K562 (cell line): ENCODE measurements around the gene P4HB.

Experiments
- CREM ChIP-seq: IDR thresholded peaks from 2 replicates; pipeline ENCODE4 v1.6.1; 2014; ENCODE audit warnings: antibody characterized with exemption, low read depth
- HCFC1 ChIP-seq: IDR thresholded peaks from 2 replicates; pipeline ENCODE4 v1.6.1; 2012; ENCODE audit warnings: low read depth, low read length, improper control_type of control experiment
- HDGF ChIP-seq: fragments of 450-650 bp; IDR thresholded peaks from 2 replicates; pipeline ENCODE4 v1.6.1; 2016
- MAFG ChIP-seq: fragments of 450-650 bp; conservative IDR thresholded peaks from 2 replicates; pipeline ENCODE4 v1.6.1; 2016; ENCODE audit warnings: missing genetic modification characterization, missing compliant biosample characterization
- POLR2A ChIP-seq: fragments of 450-650 bp; conservative IDR thresholded peaks from 2 replicates; pipeline ENCODE4 v1.6.1; 2016
- POLR2G ChIP-seq: fragments of 200-400 bp; formaldehyde crosslinking; IDR thresholded peaks from 2 replicates; pipeline ENCODE4 v1.6.1; 2017; ENCODE audit warnings: low read depth, mild to moderate bottlenecking, antibody characterized with exemption, low read length, moderate library complexity
- ZSCAN29 ChIP-seq: fragments of 450-650 bp; IDR thresholded peaks from 2 replicates; pipeline ENCODE4 v1.6.1; 2017
- TF ChIP-seq, protein P1 (sequence below): fragments of 250-450 bp; sonication (Bioruptor Pico); IDR thresholded peaks from 2 replicates; pipeline ENCODE4 v1.5.0; 2020; ENCODE audit warnings: mild to moderate bottlenecking, borderline replicate concordance
- TF ChIP-seq, protein P2 (sequence below), 3 experiments: fragments of 200-800 bp in 1 of 3; fragments of 250-450 bp in 1 of 3; fragments of 450-650 bp in 1 of 3; sonication (Bioruptor Pico) in 1 of 3; sonication (Bioruptor generic) in 1 of 3; formaldehyde crosslinking in 1 of 3; IDR thresholded peaks; 2 replicates each; pipeline versions ENCODE4 v1.6.1 to v1.8.0; 2016 to 2022; ENCODE audit warnings: mild to moderate bottlenecking in 2 of 3, missing genetic modification characterization in 2 of 3, missing compliant biosample characterization in 1 of 3, moderate library complexity in 1 of 3
- TF ChIP-seq, protein P3 (sequence below): sonication (generic); formaldehyde crosslinking; IDR thresholded peaks from 2 replicates; pipeline ENCODE4 v1.8.0; 2023; ENCODE audit warnings: mild to moderate bottlenecking, missing genetic modification reagents

DNA sequence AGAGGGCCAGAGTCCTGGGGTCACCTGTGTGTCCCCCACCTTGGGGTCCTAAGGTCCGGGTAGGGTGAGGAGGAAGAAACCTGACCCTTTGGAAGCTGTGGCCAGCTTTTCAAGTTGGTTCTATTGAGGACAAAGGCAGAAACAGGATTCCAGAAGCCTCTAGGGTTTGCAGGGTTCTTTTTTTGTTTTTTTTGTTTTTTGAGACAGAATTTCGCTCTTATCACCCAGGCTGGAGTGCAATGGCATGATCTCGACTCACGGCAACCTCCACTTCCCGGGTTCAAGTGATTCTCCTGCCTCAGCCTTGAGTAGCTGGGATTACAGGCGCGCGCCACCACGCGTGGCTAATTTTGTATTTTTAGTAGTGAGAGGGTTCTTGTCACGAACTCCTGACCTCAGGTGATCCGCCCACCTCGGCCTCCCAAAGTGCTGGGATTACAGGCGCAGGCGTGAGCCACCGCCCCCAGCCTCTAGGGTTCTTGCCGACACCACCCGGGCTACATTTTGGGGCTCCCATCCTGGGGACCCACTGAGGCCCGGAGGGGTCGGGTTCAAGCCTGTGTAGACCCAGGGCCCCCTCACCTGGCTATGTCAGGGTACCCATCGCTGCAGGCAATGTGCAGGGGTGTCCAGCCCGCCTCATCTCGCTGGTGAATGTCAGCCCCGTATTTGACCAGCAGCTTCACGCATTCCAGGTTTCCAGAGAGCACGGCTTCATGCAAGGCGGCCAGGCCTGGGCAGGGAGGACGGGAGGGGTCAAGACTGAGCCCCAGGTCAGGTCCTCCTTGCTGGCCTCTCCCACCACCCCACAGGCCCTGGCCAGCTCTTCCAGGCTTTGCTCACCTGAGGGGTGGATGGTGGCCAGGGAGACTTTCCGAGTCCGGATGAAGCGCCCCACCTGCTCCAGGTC is 26.2 kb downstream of the P4HB start:
- TF ChIP-seq HDGF: no peak
- TF ChIP-seq MAFG: no peak
- TF ChIP-seq, protein P1, sequence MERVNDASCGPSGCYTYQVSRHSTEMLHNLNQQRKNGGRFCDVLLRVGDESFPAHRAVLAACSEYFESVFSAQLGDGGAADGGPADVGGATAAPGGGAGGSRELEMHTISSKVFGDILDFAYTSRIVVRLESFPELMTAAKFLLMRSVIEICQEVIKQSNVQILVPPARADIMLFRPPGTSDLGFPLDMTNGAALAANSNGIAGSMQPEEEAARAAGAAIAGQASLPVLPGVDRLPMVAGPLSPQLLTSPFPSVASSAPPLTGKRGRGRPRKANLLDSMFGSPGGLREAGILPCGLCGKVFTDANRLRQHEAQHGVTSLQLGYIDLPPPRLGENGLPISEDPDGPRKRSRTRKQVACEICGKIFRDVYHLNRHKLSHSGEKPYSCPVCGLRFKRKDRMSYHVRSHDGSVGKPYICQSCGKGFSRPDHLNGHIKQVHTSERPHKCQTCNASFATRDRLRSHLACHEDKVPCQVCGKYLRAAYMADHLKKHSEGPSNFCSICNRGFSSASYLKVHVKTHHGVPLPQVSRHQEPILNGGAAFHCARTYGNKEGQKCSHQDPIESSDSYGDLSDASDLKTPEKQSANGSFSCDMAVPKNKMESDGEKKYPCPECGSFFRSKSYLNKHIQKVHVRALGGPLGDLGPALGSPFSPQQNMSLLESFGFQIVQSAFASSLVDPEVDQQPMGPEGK: no peak
- TF ChIP-seq POLR2G: no peak
- TF ChIP-seq POLR2A: no peak
- no peak for TF ChIP-seq ZSCAN29
- TF ChIP-seq HCFC1: no peak
- TF ChIP-seq, protein P2, sequence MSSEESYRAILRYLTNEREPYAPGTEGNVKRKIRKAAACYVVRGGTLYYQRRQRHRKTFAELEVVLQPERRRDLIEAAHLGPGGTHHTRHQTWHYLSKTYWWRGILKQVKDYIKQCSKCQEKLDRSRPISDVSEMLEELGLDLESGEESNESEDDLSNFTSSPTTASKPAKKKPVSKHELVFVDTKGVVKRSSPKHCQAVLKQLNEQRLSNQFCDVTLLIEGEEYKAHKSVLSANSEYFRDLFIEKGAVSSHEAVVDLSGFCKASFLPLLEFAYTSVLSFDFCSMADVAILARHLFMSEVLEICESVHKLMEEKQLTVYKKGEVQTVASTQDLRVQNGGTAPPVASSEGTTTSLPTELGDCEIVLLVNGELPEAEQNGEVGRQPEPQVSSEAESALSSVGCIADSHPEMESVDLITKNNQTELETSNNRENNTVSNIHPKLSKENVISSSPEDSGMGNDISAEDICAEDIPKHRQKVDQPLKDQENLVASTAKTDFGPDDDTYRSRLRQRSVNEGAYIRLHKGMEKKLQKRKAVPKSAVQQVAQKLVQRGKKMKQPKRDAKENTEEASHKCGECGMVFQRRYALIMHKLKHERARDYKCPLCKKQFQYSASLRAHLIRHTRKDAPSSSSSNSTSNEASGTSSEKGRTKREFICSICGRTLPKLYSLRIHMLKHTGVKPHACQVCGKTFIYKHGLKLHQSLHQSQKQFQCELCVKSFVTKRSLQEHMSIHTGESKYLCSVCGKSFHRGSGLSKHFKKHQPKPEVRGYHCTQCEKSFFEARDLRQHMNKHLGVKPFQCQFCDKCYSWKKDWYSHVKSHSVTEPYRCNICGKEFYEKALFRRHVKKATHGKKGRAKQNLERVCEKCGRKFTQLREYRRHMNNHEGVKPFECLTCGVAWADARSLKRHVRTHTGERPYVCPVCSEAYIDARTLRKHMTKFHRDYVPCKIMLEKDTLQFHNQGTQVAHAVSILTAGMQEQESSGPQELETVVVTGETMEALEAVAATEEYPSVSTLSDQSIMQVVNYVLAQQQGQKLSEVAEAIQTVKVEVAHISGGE (CRISPR knock-in tag; IDR thresholded peaks at IDR 0.05): no peak
- TF ChIP-seq, protein P3, sequence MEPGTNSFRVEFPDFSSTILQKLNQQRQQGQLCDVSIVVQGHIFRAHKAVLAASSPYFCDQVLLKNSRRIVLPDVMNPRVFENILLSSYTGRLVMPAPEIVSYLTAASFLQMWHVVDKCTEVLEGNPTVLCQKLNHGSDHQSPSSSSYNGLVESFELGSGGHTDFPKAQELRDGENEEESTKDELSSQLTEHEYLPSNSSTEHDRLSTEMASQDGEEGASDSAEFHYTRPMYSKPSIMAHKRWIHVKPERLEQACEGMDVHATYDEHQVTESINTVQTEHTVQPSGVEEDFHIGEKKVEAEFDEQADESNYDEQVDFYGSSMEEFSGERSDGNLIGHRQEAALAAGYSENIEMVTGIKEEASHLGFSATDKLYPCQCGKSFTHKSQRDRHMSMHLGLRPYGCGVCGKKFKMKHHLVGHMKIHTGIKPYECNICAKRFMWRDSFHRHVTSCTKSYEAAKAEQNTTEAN (CRISPR knock-in tag): no peak
- no peak for TF ChIP-seq CREM
